H7 (cell line): ENCODE measurements around the gene POMP. TPM values are rescaled to one million over a fixed set of nuclear protein-coding genes. Genes with fewer than 3 reads are reported as not detected.

ENCODE experiments used
- total RNA-seq: library from RNA; depleted of rRNA; stranded (reverse); fragments of >200 nt; shearing (Covaris generic); gene quantifications from 2 replicates; pipeline ENCODE4 v1.2.3, GENCODE V29; 2014; rRNA removed

Gene POMP
- total RNA-seq, 1 experiment from 2014 or later: 105 TPM

Other genes starting within 250 kb of the POMP start
- 55.3 and 59.4 TPM in 2 replicates for gene FLT1, start 164.0 kb upstream of the POMP start, total RNA-seq
- 0.30 and 0.94 TPM in 2 replicates for gene SLC46A3, start 59.8 kb downstream of the POMP start, total RNA-seq
- gene MTUS2, start 161.2 kb downstream of the POMP start, total RNA-seq: 0.04 and 0.17 TPM in 2 replicates